ENCODE measurements around the gene MOB3A.

Gene MOB3A

DNA sequence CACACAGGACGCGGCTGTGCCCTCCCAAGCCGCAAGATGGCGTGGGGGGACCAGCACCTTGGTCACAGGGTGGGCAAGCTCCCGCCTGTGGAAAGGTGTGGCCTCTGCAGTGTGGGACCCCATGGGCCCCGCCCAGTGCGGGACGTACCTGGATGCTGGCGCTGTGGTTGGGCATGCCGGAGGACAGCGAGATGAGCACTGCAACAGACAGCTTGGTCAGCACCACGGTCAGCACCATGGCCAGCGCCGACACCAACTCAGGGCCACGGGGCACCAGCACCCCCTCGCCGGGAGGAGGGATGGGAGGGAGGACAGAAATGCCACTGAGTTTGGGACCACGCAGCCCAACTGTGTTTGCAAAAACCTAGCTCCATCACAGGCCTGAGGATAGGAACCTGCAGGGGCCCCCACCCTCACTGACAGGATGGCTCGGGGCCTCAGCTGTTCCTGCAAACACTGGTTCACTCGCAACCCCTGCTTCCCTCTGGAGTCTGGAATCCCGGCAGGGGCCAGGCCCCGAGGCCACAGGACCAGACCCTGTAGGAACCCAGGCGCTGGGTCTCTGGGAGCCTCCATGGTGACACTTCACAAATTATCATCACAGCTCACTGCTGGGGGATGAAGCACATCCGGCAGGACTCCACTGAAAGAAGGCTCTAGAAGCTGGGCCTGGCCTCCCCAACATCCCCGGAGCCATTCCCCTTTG lies 27.7 kb upstream of the MOB3A start:
- DNase-seq, result no peak

GRCh38 chr19:2122982-2123381 lies 26.9 kb upstream of the MOB3A start:
- DNase-seq, result no peak

DNA sequence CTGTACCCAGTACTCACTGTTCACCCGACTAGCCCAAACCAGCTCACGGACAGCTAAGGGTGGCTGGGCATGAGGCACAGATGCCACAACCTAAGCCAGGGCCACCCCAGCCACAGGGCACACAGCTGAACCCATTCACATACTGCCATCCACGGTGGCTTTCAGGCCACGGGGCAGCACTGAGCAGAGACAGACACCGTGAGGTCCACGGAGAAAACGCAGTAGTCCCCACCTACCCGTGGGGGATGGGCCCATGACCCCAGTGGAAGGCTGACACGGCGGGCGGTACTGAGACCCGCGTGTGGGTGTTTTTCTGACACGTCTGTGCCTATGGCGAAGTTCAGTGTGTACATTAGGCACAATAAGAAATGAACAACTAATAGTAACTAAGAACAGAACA lies 26.1 kb upstream of the MOB3A start:
- no peak for DNase-seq

GRCh38 chr19:2121416-2122051 lies 25.4 kb upstream of the MOB3A start:
- no peak for DNase-seq

- DNase-seq, result no peak
Measured at GRCh38 chr19:2120821-2121220, 24.7 kb upstream of the MOB3A start.

- no peak for DNase-seq
Measured at GRCh38 chr19:2119921-2120785, 24.0 kb upstream of the MOB3A start.

DNA sequence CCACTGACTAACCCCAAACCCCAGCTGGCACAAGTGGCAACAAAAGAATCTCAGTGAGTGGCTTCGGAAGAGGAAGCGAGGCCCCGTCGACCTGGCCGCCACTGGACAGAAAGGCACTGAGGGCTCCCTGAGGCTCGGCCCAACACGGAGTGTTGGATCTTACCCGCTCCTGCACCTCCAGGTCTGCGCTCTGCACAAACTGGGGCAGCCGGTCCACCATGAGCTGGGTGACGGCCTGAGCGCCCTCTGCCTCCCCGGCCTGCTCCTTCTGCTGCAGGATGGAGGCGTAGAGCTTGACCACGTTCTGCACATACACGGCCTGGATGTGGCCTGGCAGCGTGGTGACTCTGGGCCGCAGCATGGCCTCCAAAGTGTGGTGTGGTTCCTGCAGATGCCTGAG lies 22.3 kb upstream of the MOB3A start:
- DNase-seq, result no peak

DNA sequence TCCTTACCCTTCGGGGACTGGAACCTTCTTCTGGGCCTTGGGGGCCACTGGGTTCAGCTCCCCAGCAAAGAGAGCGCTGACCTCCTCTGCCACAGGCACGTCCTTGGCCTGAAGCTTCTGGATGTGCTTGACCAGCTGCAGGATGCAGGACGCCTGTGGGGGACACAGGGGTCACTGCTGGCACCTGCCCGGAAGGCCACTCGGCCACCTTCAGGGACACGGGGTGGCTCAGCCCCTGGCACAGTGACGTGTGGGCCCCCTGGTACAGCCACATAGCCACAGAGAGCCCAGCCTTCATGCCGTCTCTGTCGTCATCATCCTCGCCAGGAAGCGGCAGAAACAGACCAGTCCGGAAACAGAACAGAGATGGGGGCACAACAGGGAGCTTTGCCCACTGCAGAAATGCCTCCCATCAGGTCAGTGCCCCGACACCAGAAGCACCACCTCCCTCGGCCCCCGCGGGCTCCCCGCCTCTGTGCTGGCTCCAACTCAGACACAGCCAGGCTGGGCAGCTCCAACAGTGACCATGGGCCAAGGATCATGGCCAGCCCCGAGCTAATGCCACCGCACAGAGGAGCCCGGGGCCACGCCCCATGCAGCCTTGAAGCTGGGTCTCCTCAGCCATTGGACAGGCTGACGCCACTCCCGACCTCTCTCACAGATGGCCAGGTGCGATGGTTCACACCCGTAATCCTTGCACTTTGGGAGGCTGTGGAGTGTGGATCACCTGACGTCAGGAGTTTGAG lies 21.3 kb upstream of the MOB3A start:
- no peak for DNase-seq

GRCh38 chr19:2116507-2116906 lies 20.4 kb upstream of the MOB3A start:
- no peak for DNase-seq

DNA sequence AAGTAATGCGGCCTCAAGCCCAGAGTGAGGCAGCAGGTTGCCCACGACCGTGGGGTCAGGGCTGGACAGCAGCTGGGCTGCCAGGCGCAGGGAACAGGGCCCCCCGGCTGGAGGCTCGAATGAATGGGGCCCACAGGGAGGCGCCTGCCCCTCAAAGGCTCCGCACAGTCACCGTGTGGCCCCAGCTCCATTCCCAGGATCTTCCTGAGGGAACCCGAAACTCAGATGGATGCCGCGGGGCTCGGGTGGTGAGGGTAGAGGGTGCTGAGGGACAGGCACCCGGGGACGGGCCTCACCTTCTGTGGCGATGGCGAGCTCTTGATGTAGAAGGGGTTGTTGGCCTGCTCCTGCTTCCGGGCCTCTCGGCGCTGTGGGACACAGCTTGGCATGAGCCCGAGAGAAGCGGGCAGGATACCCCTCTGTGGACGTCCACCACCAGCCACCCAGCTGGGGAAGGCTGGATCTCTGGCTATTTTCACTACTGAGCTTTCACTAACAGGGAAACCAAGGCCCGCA lies 19.8 kb upstream of the MOB3A start:
- DNase-seq, result no peak

DNA sequence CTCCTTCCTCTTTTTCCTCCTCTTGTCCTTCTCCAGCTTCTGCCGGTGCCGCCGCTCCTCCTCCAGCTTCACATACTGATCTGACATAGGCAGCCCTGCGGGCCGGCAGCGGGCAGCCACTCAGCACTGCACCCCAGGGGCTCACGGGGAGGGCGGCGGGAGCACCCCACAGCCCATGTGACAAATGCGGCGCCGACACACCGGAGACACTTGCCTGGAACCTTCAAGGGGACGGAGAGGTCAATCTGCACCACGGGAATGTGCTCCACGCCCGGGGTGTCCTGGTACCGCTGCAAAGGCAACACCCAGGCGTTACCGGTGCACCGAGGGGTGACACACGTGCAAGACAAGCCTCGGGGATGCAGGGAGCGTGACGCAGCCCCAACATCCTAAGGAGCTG lies 19.2 kb upstream of the MOB3A start:
- no peak for DNase-seq

- DNase-seq, result no peak
Measured at GRCh38 chr19:2114821-2115220, 18.7 kb upstream of the MOB3A start.

DNA sequence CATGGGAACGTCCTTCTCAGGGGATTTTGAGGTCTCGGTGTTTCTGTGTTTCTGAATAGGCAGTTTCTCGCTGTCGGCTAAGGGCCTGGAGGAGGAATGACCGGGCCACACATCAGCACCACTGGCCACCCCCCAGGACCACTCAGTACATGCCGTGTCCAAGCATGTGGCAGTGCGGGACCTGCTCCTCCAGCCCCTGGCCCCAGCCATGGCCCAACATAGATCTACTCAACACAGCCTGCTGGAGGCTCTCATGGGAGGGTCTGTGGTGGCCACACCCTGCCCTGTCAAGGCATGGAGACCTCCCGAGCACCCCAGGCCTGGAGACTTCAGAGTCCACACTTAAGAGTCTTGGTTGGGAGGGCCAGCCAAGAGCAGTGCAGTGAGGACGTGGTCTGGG lies 18.1 kb upstream of the MOB3A start:
- no peak for DNase-seq

GRCh38 chr19:2113439-2114211 lies 17.5 kb upstream of the MOB3A start:
- DNase-seq, result no peak

- no peak for DNase-seq
Measured at GRCh38 chr19:2112516-2113320, 16.6 kb upstream of the MOB3A start.

GRCh38 chr19:2111886-2112285 lies 15.8 kb upstream of the MOB3A start:
- no peak for DNase-seq

GRCh38 chr19:2111425-2111824 lies 15.3 kb upstream of the MOB3A start:
- no peak for DNase-seq

- DNase-seq, result no peak
Measured at GRCh38 chr19:2110822-2111221, 14.7 kb upstream of the MOB3A start.

- DNase-seq, result no peak
Measured at GRCh38 chr19:2109046-2109864, 13.1 kb upstream of the MOB3A start.
